ENCODE data around the gene ARMC9.

Gene ARMC9

GRCh38 chr2:231421051-231421580, 222.7 kb downstream of the ARMC9 start:
- no peak for DNase-seq (ENCODE audit: low read depth in 2 of 2)

GRCh38 chr2:231422056-231422455, 223.6 kb downstream of the ARMC9 start:
- no peak for DNase-seq (ENCODE audit: low read depth in 2 of 2)

GRCh38 chr2:231423176-231423575, 224.7 kb downstream of the ARMC9 start:
- no peak for DNase-seq (ENCODE audit: low read depth in 2 of 2)

Data from stimulated activated CD4-positive, alpha-beta T cell treated with anti-CD3 and anti-CD28 coated beads, Interleukin-1b, Interleukin-23, amount 100 ng/mL, for 4 hours (primary cell).